Activated CD4-positive, alpha-beta T cell treated with anti-CD3 and anti-CD28 coated beads for 36 hours (primary cell): ENCODE data around the gene IL10. TPM values are rescaled to one million over a fixed set of nuclear protein-coding genes. Genes with fewer than 3 reads are reported as not detected.

Experiments used
- ATAC-seq: fragments of 200-7000 bp; cut with Tn5 transposase; one replicate; pipeline ENCODE4 v1.10.0; 2021; ENCODE audit warnings: mild to moderate bottlenecking, moderate library complexity
- CTCF ChIA-PET: fragments of 350-600 bp; sonication (Branson Sonifier 250); formaldehyde crosslinking; loops from one replicate; lab custom pipeline; 2021; ENCODE audit warnings: antibody characterized with exemption; lab: Charles Lee
- POLR2A ChIA-PET: fragments of 350-600 bp; sonication (Branson Sonifier 250); formaldehyde crosslinking; loops from one replicate; lab custom pipeline; 2021; ENCODE audit warnings: antibody characterized with exemption, inconsistent platforms; lab: Charles Lee
- DNase-seq: peaks from one replicate; pipeline ENCODE4 v3.0.0-alpha.2; 2020
- H3K27ac Mint-ChIP-seq: one replicate; pipeline ENCODE4 v1.8.0; 2021; ENCODE audit warnings: mixed read lengths
- H3K27me3 Mint-ChIP-seq: one replicate; pipeline ENCODE4 v1.8.0; 2021; ENCODE audit warnings: mixed read lengths
- H3K36me3 Mint-ChIP-seq: one replicate; pipeline ENCODE4 v1.8.0; 2021; ENCODE audit warnings: low read depth, mixed read lengths
- H3K4me1 Mint-ChIP-seq: one replicate; pipeline ENCODE4 v1.8.0; 2021; ENCODE audit warnings: mixed read lengths
- H3K4me3 Mint-ChIP-seq: one replicate; pipeline ENCODE4 v1.8.0; 2021; ENCODE audit warnings: mild to moderate bottlenecking, moderate library complexity, mixed read lengths
- H3K9me3 Mint-ChIP-seq: one replicate; pipeline ENCODE4 v1.8.0; 2021; ENCODE audit warnings: low read depth, mixed read lengths
- intact Hi-C, 2 experiments: fragments of 100-400 bp; cut with DNase I in 1 of 2; cut with micrococcal nuclease in 1 of 2; formaldehyde crosslinking; loops; one replicate each; pipeline versions ENCODE4 v1.14.2 to v1.15.1; 2022 to 2024; cut with DNase I, micrococcal nuclease
- total RNA-seq, 2 experiments: library from RNA; stranded (reverse); gene quantifications; one replicate each; pipeline ENCODE4 v1.2.3, GENCODE V29; 2021

Gene IL10
- total RNA-seq, 2 experiments from 2014 or later = 1.3 to 1.6 TPM

DNA sequence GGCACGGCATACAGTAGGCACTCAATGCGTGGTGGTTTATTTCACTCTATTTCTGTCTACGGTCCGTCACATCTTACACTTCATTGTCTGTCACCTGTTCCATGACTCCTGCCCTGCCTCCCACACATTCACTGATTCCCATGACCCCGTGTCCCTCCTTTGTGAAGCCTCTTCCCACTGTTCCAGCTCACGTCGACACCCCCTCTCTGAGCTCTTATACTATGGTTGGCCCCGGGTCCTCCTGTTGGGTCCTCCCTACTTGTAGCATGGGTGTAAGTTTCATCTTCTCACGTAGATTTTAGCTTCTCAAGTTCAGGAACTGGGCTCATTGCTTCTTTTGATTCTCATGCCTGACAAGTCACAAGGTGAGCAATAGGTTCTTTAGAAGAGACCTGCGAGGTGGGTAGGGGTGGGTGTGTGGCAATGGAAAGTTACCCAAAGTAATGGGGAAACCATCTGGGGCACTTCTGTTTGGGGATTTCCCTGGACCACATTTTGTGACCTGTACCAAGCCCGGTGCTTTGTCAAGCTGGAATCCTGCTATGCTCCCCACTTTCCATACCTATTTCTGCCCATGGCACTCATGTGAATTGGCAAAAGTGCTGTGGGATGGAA lies 22.1 kb upstream of the IL10 start:
- peak overlapping the region; percentile 65 for H3K27ac Mint-ChIP-seq
- ATAC-seq = peak; percentile 59
- peaks cover 68% of the 10 kb centered on the region for H3K4me1 Mint-ChIP-seq
- peak; percentile 74 for DNase-seq
- peaks cover 13% of the 10 kb centered on the region for H3K27me3 Mint-ChIP-seq
- H3K4me3 Mint-ChIP-seq = no peak overlapping the region
- ChIA-PET CTCF (interaction anchor here (0.6 to 2.1 kb wide), 14 partner anchors 8 to 686 kb away, joined by 3 to 11 read pairs (median 5); partner anchors contain the start of gene DYRK3), POLR2A (interaction anchor here (0.6 to 1.3 kb wide), 5 partner anchors 9 to 27 kb away, joined by 3 to 7 read pairs (median 4); no protein-coding TSS in a partner anchor)
- no peaks in the 10 kb centered on the region for H3K36me3 Mint-ChIP-seq
- H3K9me3 Mint-ChIP-seq = no peaks in the 10 kb centered on the region
- intact Hi-C loops = loop anchor here (1.0 kb wide), 2 partner anchors 9 to 10 kb away; no protein-coding TSS in a partner anchor

DNA sequence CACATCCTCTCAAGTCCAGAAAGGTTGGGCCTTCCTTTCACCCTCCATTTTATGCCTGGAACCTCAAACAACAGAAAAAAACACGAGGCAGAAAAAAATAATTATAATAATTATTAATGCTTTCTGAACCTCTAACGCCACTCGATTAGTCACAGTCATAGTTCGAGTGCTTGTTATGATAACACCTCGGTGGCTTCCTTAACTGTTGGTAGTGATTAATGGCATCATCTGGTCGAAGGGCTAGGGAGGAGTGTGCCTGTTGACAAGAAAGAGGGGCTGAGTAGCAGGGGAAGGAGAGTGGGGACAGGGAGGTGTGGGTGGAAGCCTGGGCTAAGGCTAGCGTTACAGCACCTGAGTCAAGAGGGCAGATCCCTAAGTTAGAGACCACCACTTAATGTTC lies 21.3 kb upstream of the IL10 start:
- no peak for DNase-seq
- Mint-ChIP-seq H3K36me3 (no peaks in the 10 kb centered on the region), H3K9me3 (no peaks in the 10 kb centered on the region), H3K27me3 (peaks cover 11% of the 10 kb centered on the region), H3K27ac (peak overlapping the region; percentile 52), H3K4me3 (no peak overlapping the region), H3K4me1 (peaks cover 64% of the 10 kb centered on the region)
- no peak for ATAC-seq
- intact Hi-C loops = loop anchor here (1.0 kb wide), 2 partner anchors 9 to 10 kb away; no protein-coding TSS in a partner anchor
- POLR2A ChIA-PET = interaction anchor here (1.1 to 1.3 kb wide), 2 partner anchors 10 kb away, joined by 4 to 7 read pairs; no protein-coding TSS in a partner anchor
- CTCF ChIA-PET = interaction anchor here (1.2 to 2.1 kb wide), 2 partner anchors 54 to 58 kb away, joined by 4 to 9 read pairs; no protein-coding TSS in a partner anchor

DNA sequence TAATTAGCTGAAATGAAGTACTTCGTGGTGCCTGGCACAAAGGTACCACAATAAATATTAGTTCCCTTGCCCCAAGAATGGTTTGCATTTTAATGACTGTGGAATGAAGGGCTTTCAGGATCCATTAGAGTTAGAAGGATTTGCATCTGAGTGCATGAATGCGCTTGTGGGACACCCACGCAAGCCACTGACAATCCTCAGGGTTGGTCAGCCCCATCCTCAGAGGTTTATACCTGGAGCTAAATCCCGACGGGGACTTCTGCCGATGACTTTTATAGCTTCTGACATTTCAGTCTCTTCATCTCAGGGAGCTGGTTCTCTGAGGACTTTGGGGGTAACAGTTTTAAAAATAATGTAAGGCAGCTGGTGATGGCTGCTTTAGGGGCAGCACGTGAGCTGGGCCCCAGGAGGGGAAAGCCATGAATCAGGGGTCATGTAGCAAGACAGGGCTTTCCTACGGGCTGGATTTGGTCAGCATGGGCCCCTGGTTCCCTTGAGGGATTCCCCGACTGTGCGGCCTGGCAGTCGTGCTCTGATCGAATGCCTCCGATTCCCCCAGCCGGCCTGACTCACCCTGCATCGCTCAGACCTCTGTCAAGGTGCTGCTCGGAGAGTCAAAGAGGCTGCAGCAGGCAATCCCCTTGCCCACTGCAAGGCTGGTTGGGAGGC lies 20.8 kb upstream of the IL10 start:
- intact Hi-C loops = no loop called here
- POLR2A ChIA-PET = no interaction called here
- no peak overlapping the region for H3K27ac Mint-ChIP-seq
- CTCF ChIA-PET = interaction anchor here (1.0 to 1.2 kb wide), 3 partner anchors 9 to 120 kb away, joined by 3 to 4 read pairs (median 3); no protein-coding TSS in a partner anchor
- H3K36me3 Mint-ChIP-seq = no peaks in the 10 kb centered on the region
- H3K9me3 Mint-ChIP-seq = no peaks in the 10 kb centered on the region
- peaks cover 58% of the 10 kb centered on the region for H3K4me1 Mint-ChIP-seq
- H3K27me3 Mint-ChIP-seq = peaks cover 9% of the 10 kb centered on the region
- ATAC-seq = no peak
- DNase-seq = peak; percentile 48
- no peak overlapping the region for H3K4me3 Mint-ChIP-seq

DNA sequence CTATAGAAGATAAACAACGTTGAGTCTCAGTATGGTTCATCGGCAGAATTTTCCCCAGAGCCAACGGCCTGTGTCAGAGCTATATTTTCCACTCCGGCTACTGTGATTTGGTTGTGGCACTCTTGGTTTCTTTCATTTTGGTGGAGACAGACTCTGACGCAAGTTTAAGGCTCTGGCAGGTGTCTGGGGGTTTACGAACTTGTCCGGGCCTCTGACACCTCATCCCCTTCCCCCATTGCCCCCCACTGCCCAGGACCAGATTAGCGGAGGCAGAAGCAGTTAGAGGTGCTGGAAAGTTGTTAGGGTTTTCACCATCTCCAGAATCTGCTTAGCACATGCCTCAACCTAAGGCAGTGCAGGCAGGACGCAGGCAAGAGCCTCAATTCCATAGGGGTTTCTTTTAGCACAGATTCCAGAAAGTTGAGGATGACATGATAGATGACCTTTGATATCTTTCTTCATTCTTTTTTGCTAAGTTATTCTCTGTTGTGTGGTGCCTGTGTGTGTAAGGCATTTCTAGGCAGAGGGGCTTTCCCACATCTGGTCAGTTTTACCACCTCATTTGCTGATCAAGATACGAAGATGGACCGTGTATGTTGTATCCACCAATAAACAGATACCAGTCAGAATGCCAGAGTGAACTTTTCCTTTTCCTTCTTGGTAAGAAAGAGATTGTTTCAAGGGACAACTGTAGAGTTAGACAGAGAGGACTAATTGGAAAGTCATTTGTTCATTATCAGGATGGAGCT lies 18.4 kb upstream of the IL10 start:
- Mint-ChIP-seq H3K4me3 (no peak overlapping the region), H3K27ac (no peak overlapping the region), H3K4me1 (peaks cover 72% of the 10 kb centered on the region), H3K36me3 (no peaks in the 10 kb centered on the region), H3K27me3 (peaks cover 21% of the 10 kb centered on the region), H3K9me3 (no peaks in the 10 kb centered on the region)
- DNase-seq = no peak
- intact Hi-C loops = no loop called here
- ATAC-seq = no peak
- CTCF ChIA-PET = interaction anchor here (0.6 to 2.2 kb wide), 6 partner anchors 13 to 122 kb away, joined by 3 to 6 read pairs (median 4); no protein-coding TSS in a partner anchor
- POLR2A ChIA-PET = interaction anchor here (0.7 kb wide), 1 partner anchor 17 kb away, joined by 8 read pairs; no protein-coding TSS in a partner anchor

DNA sequence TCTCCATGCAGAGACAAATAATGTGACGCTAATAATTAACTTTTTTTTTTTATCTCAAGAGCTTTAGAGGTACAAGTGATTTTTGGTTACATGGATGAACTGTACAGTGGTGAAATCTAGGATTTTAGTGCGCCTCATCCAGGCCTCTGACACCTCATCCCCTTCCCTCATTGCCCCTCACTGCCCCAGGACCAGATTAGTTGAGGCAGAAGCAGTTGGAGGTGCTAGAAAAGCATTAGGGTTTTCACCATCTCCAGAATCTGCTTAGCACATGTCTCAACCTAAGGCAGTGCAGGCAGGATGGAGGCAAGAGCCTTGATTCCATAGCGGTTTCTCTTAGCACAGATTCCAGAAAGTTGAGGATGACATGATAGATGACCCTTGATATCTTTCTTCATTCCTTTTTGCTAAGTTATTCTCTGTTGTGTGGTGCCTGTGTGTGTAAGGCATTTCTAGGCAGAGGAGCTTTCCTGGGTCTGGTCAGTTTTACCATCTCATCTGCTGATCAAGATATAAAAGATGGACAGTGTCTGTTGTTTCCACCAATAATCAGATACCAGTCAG lies 16.3 kb upstream of the IL10 start:
- ChIA-PET POLR2A (interaction anchor here (0.6 kb wide), 1 partner anchor 262 kb away, joined by 3 read pairs; no protein-coding TSS in a partner anchor), CTCF (interaction anchor here (1.4 to 2.7 kb wide), 2 partner anchors 10 to 13 kb away, joined by 3 to 9 read pairs; no protein-coding TSS in a partner anchor)
- Mint-ChIP-seq H3K4me1 (peaks cover 72% of the 10 kb centered on the region), H3K27me3 (peaks cover 23% of the 10 kb centered on the region), H3K9me3 (no peaks in the 10 kb centered on the region), H3K36me3 (no peaks in the 10 kb centered on the region), H3K27ac (no peak overlapping the region), H3K4me3 (no peak overlapping the region)
- ATAC-seq = no peak
- intact Hi-C loops = no loop called here
- DNase-seq = no peak

DNA sequence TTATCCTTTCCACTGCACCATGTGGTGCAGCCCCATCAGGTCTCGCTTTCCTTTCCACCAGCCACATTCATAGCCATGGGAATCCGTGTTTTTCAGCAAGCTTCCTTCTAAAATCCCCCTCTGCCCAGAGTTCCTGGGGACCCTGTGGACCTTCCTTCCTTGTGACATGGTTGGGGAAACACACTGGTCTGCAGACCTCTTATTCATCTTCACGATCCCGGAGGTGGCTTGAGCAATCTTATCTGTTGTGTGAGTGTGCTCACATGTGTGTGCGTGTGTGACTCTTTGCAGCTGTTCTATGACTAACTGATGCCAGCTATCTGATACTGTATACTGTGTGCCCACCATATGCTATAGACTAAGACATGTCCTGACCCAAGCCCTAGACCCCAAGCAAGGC lies 15.6 kb upstream of the IL10 start:
- intact Hi-C loops = no loop called here
- Mint-ChIP-seq H3K4me3 (no peak overlapping the region), H3K27me3 (peaks cover 24% of the 10 kb centered on the region), H3K27ac (no peak overlapping the region), H3K36me3 (no peaks in the 10 kb centered on the region), H3K9me3 (no peaks in the 10 kb centered on the region), H3K4me1 (peaks cover 71% of the 10 kb centered on the region)
- ATAC-seq (no peak), DNase-seq (no peak)
- CTCF ChIA-PET = interaction anchor here (0.7 to 2.7 kb wide), 5 partner anchors 11 to 124 kb away, joined by 3 to 9 read pairs (median 4); no protein-coding TSS in a partner anchor
- POLR2A ChIA-PET = no interaction called here

DNA sequence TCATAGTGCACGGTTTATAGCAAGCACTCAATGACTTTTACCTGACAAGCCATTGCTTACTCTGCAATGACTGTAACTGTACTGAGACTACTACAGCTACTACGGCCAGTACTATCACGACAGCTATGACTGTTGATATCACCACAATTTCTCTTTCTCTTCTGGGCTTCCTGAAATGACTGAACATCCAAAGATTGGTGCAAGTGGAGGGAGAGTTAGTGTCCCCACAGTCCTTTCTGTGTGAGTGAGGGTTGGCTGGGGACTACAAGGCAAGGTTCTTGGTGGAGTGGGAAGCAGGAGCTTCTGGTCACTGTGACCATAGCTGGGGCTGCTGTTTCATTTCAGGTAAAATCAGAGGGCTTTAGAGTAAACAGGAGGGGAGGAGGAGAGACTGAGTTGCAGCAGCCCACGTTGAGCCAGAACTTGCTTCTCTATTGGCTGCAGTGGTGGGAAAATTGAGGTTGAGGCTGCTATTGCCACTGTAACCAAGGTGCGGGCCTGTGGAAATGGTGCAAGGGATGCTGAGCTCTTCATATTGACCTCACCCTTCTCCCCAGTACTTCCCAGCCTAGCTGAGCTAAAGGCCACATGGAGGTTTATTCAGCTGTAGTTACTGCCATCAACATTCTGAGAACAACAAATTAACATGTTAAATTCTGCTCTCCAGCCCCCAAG lies 14.1 kb upstream of the IL10 start:
- no peaks in the 10 kb centered on the region for H3K36me3 Mint-ChIP-seq
- no peak overlapping the region for H3K27ac Mint-ChIP-seq

DNA sequence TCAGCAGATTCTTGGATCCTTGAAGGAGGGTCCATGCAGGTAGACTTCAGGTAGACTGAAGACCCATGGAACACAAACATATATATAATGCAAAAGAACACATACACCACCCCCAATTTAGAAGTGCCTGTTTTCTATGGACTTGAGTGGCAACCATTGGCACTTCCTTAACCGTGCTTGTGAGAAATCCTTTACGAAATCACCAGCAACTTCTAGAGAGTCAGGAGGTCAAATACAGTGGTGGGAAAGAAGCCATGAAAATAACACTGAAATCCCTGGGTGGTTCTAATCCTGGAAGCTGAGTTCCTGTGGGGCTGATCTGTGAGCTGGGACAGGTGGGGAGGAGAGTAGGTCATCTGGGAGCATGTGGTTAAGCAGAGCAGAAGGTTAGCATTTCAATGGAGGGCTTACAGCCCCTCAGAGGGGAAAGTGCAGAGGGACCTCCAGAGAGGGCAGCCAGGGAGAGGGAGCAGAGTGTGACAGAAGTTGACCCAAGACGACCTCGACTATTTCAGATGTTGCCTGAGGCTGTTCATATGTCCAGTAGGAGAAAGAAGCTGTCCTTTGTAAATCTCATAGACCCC lies 13.0 kb upstream of the IL10 start:
- ATAC-seq (no peak), DNase-seq (no peak)
- Mint-ChIP-seq H3K4me3 (no peak overlapping the region), H3K27me3 (peaks cover 26% of the 10 kb centered on the region), H3K27ac (peak overlapping the region; percentile 33), H3K9me3 (no peaks in the 10 kb centered on the region), H3K36me3 (no peaks in the 10 kb centered on the region), H3K4me1 (peaks cover 61% of the 10 kb centered on the region)
- POLR2A ChIA-PET = interaction anchor here (0.8 to 1.7 kb wide), 2 partner anchors 15 to 18 kb away, joined by 3 to 4 read pairs; no protein-coding TSS in a partner anchor
- CTCF ChIA-PET = interaction anchor here (0.8 to 1.9 kb wide), 13 partner anchors 10 to 141 kb away, joined by 3 to 14 read pairs (median 4); partner anchors contain the start of gene IL19
- intact Hi-C loops = no loop called here

More for the DNA sequence above, 14.1 kb upstream of the IL10 start:
- H3K9me3 Mint-ChIP-seq = no peaks in the 10 kb centered on the region
- H3K4me1 Mint-ChIP-seq = peaks cover 70% of the 10 kb centered on the region
- CTCF ChIA-PET = interaction anchor here (0.8 to 1.9 kb wide), 19 partner anchors 9 to 151 kb away, joined by 3 to 14 read pairs (median 4); partner anchors contain the start of genes DYRK3 and IL19
- POLR2A ChIA-PET = interaction anchor here (0.6 to 1.7 kb wide), 4 partner anchors 14 to 68 kb away, joined by 3 to 7 read pairs (median 4); partner anchors contain the start of gene IL10
- no peak overlapping the region for H3K4me3 Mint-ChIP-seq
- intact Hi-C loops = no loop called here
- peak; percentile 48 for ATAC-seq
- no peak for DNase-seq
- H3K27me3 Mint-ChIP-seq = peaks cover 26% of the 10 kb centered on the region

DNA sequence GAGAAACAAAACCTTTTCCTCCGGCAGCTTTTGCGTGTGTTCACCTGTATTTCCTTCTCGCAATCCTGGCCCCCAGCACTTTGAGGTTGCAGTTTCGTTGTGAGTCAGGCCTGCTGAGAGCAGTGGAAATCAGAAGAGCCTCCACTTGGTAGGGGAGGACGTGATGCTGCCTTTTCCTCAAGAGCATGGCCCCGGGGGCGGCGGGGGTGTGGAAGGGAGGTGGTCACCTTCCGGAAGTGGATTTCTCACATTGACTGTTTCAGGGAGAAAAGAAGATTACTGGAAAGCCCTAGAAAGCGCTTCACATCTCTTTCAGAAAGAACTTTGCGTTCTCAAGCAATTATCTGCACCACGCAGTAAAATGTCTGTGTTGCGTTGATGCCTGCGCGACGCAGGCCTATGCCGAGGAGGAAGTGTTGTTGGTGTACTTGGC lies 12.2 kb upstream of the IL10 start:
- H3K4me3 Mint-ChIP-seq = peak overlapping the region; percentile 18
- CTCF ChIA-PET = interaction anchor here (0.7 to 2.3 kb wide), 10 partner anchors 8 to 149 kb away, joined by 3 to 18 read pairs (median 4); no protein-coding TSS in a partner anchor

More for the DNA sequence above, 12.2 kb upstream of the IL10 start:
- Mint-ChIP-seq H3K4me1 (peaks cover 57% of the 10 kb centered on the region), H3K36me3 (no peaks in the 10 kb centered on the region), H3K9me3 (no peaks in the 10 kb centered on the region), H3K27ac (peak overlapping the region; percentile 71), H3K27me3 (peaks cover 22% of the 10 kb centered on the region)
- intact Hi-C loops = loop anchor here (1.0 to 5.0 kb wide), 6 partner anchors 10 to 45 kb away; no protein-coding TSS in a partner anchor
- peak; percentile 85 for ATAC-seq
- POLR2A ChIA-PET = interaction anchor here (1.2 to 1.6 kb wide), 3 partner anchors 10 to 19 kb away, joined by 4 to 7 read pairs (median 4); no protein-coding TSS in a partner anchor
- peak; percentile 94 for DNase-seq
